OCI-LY3 (cell line): Measurements from ENCODE around the gene FGD4.

ENCODE experiments used
- CTCF ChIP-seq: fragments of 200-600, 300-600 bp; sonication (generic); IDR thresholded peaks from 2 replicates; pipeline ENCODE4 v1.5.1; 2014; ENCODE audit warnings: antibody characterized with exemption, low read length, low read depth
- EZH2phosphoT487 ChIP-seq: fragments of 200-600 bp; shearing (Covaris generic); IDR thresholded peaks from 2 replicates; pipeline ENCODE4 v1.6.1; 2018; ENCODE audit warnings: antibody characterized with exemption, mixed run types, low read depth

- TF ChIP-seq CTCF (no peak), EZH2phosphoT487 (no peak)
Measured at GRCh38 chr12:32662665-32663064, 263.3 kb downstream of the FGD4 start.
